NCI-H345 treated with DMSO at 0.1 percent for 48 hours (cell line): ENCODE results near the gene NLRP6.
"Not testable (repeated sequence)": the region's sequence is repeated elsewhere in the genome, so short reads cannot be mapped to it uniquely, and the experiment has no call there.

Experiments used
- DNase-seq: peaks from one replicate; lab custom pipeline; 2025; ENCODE audit not compliant: unreplicated experiment; lab: John Stamatoyannopoulos, UW

The NLRP6 gene

DNA sequence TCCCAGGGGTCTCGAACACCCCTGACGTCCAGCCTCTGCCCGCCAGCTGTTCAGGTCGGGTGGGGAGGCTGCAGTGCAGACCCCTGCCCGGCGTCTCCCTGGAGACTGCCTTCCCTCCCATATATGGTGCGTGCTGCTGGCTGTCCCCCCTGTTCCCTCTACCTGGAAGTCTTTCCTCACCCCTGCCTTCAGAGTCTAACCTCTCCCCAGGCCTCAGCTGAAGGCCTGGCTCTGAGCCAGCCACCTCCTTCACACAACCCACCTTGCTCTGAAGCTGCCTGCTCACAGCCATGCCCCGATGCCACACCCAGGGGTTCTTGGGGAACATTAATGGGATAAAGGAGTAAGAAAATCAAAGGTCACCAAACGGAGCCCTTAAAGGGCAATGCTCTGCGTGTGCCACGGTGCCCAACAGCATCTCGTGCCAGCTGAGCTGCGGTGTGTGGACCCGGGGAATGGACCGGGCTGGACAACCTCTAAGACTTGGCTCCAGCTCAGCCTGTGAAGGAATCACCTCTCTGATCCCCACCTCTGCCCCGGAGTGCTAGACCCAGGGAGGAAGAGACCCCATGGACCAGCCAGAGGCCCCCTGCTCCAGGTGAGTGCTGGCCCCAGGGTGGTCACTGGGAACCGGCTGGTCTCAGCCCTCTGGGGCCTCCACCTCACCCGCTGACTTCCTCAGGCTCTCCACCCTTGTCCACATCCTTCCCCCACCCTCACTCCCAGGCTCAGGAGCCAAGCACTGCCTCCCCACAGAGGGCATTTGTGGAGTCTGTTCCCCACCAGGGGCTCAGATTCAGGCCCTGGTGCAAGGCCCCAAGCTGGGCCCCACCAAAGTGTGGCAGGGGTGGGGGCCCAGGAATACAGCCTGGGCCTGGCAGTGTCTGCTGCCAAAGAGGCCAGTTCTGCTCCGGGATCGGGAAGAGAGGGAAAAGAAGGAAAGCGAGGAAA is at the start of gene NLRP6:
Gene NLRP6 (plus strand): TSS at position 407 of the 951 bp plus-strand sequence. CDS start 163 bp downstream, at position 570.
- DNase-seq: no peak

DNA sequence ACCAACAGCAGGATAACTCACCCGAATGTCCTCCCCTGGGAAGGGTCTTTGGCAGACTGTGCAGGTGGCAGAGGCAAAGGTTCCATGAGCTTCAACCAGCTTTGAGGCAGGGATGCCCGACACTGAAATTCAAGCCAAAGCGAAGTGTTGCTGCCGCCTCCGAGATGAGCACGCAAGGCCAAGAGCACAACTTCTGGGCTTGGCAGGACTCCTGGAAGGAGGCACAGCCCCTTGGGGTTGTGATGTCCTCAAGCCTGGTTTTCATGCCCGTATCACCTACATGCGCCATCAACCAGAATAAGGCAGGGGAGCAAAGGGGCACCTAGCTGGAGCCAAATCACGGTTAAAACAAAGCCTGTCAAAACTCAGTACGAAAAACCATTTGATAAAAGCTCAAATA is 47.8 kb upstream of the NLRP6 start:
- no peak for DNase-seq

- no peak for DNase-seq
These were observed 45.2 kb upstream of the NLRP6 start for GRCh38 chr11:232783-233565.

DNA sequence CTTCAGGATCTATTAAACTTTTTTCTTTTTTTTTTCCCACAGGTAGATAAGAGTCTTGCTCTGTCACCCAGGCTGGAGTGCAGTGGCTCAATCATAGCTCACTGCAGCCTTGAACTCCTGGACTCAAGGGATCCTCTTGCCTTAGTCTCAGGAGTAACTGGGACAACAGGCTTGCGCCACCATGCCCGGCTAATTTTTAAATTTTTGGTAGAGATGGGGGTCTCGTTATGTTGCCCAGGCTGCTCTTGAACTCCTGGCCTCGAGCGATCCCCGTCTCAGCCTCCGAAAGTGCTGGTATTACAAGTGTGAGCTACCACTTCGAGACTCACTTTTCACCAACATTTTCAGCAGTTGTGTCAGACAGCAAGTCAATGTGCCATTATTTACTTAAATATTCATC is 43.0 kb upstream of the NLRP6 start:
- DNase-seq: no peak

- DNase-seq: no peak
These were observed 42.6 kb upstream of the NLRP6 start for GRCh38 chr11:235609-235996.

GRCh38 chr11:235997-236773 is 42.0 kb upstream of the NLRP6 start, which contains the start of gene SIRT3:
TSS of gene SIRT3 (minus strand) at chr11:236342. CDS start at chr11:236328, 14 bp downstream.
- DNase-seq: peak; percentile 71

DNA sequence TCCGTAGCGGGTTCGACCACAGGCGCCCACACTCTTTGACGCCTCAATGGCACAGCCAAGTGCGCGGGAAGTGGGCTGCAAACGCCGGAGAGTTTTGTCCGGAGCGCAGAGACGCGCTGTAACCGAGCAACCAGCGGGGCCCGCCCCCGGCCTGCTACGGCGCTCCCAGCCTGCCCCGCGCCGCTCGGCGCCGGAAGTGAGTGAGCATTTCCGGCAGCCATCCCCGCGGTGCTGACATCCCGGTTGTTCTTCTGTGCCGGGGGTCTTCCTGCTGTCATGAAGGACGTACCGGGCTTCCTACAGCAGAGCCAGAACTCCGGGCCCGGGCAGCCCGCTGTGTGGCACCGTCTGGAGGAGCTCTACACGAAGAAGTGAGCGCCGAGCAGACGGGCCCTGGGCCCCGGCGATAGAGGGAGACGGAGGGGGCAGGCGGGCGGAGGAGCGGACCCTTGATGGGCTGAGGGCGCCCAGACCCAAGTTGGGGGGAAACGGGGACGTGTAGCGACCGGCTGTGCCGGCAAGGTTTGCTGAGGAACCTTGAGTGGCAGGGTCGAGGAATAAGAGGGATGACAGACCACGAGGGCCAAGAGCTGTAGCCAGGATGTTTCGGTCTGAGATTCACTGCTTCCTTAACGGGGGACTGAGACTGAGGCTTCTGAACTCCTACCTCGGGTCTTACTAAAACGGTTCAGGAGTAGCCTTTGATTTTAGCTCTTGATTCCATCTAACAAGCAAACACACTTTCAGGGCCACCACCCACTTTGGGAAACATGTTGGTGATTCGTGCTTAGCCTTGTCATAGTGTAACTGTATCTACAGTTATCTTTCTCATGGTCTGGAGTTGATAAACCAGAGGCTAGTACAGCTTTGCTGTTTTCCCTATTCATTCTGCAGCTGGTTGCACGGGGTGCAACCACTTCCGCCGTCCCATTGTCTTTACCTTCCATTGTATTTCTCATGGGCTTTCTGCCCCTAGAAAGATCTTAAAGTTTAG is 41.1 kb upstream of the NLRP6 start, which contains the start of gene PSMD13:
Gene PSMD13 (plus strand): TSS at position 203 of the 994 bp plus-strand sequence. CDS start 74 bp downstream, at position 277.
- peak; percentile 53 for DNase-seq

DNA sequence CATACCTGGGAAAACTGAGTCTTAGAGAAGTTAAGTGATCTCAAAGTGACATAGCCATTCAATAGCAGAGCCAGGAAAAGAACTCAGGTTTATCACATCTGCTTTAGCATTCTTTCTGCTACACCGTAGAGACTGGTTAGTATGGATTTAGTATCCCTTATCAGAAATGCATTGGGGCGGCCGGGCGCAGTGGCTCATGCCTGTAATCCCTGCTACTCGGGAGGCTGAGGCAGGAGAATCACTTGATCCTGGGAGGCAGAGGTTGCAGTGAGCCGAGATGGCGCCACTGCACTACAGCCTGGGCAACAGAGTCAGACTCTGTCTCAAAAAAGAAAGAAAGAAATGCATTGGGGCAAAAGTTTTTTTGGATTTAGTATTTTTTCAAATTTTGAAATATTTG is 39.9 kb upstream of the NLRP6 start:
- DNase-seq: not testable (repeated sequence)

DNA sequence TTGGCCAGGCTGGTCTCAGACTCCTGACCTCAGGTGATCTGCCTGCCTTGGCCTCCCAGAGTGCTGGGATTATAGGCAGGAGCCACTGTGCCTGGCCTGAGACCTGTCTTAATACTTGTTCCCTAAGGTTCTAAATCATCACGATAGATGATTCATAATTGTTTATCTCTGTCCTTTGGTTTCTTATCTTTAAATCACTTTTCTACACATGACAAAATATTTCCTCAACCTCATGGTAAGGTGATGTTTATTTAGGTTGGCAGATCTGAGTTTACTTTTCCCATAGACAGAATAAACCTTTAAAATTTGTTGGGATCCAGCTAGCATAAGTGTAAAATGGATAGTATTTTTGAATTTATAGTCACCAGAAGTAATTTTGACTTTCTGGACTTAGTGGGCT is 37.9 kb upstream of the NLRP6 start:
- DNase-seq: no peak

GRCh38 chr11:241634-242033 is 36.6 kb upstream of the NLRP6 start:
- DNase-seq: no peak

GRCh38 chr11:244376-244775 is 33.8 kb upstream of the NLRP6 start:
- DNase-seq: no peak

- no peak for DNase-seq
These were observed 29.1 kb upstream of the NLRP6 start for GRCh38 chr11:249062-249461.

DNA sequence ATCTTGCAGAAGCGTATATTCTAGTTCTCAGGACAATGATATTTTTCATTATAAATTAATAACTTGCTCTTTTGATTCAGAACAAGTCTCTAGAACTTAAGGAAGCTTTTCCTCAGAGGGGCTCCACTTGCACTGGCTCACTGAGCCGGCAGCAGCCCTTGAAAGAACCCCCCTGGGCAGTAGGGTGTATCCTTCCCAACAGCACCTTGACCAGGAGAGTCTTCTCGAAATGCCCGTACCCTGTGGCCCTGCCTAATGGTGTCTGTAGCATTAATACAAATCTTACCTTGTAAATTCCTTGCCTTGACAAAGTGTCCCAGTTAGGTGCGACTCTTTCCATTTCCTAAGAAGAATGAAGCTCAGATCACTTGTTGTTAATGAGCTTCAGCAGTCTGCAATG is 27.9 kb upstream of the NLRP6 start:
- DNase-seq: no peak

DNA sequence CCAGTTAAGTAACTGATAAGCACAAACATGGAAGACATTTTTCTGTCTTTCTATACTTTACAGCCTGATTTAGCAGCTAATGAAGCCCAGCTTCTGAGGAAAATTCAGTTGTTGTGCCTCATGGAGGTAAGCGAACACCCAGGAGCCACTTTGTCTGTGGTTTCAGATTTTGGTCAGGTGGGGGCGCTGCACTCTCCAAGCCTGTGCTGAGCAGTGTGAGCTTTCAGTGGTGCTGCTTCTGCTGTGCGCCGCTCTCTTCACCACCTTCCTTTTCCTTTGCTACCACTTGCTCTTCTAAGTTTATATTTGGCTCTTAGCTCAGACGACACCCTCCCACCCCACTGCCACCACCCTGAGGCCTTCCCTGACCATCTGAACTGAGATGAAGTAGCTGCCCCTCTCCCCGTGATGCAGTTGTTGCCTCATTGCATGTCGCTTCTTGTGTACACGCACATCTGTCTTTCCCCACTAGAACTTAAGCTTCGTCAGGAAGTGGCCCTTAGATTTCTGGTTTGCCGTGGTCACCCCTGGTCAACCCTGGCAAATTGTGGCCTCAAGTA is 27.4 kb upstream of the NLRP6 start:
- no peak for DNase-seq

GRCh38 chr11:251550-251949 is 26.7 kb upstream of the NLRP6 start:
- no peak for DNase-seq

GRCh38 chr11:252666-253065 is 25.5 kb upstream of the NLRP6 start:
- DNase-seq: no peak

DNA sequence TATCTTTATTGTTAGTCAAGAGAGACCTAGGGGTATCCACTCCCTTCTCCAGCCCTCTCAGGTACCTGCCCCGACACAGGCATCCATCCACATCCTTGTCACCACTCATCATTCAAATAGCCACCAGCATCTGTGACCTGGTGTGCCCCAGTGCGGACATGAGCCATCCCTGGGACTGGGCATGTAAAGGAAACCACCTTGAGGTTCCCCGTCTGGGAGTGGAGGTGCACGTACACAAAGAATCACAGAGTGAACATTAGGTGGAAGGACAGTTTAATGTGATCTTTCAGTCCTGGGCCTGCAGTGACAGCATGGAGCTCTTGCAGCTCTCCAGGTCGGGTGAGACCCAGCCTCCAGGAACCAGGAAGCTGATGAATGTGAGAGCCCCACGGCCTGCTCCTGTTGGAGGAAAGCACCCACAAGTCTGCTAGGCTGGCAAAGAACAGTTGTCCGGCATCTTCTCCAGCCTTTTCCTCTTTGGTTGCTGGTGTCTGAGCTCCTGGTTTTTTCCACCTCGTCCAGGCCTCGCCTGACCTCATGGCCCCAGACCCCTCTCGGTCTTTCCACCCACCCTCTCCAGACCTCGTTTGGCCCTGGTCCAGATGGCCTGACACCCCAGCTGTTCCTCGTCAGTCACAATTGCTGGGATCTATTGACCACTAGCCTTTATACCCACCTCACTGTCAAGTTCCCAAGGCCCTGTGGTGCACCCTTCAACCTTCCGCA is 24.9 kb upstream of the NLRP6 start:
- DNase-seq: no peak

DNA sequence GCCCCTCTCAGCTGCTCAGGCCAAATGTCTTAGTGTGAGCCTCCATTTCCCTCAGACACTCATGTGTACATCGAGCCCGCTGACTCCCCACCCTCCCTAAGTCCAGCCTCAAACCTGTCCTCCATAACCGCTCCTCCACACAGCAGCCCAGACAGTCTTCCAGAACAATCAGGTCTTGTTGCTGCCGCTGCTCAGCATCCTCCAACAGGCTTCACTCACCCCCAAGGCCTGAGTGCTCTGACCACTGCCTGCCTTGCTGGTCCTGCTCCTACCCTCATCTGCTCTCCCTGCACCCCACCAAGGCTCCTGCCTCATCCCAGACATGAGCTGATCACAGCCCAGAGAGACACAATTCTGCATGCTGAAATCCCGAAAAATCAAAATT is 24.3 kb upstream of the NLRP6 start:
- no peak for DNase-seq

GRCh38 chr11:255176-255575 is 23.0 kb upstream of the NLRP6 start:
- DNase-seq: no peak
